Measurements from ENCODE around the gene FDX1. TPM values are rescaled to one million over a fixed set of nuclear protein-coding genes. Genes with fewer than 3 reads are reported as not detected.

FDX1 gene
- total RNA-seq, 1 experiment from 2014 or later = 29.9 TPM

GRCh38 chr11:110471371-110471770, 41.6 kb downstream of the FDX1 start:
- BruUV-seq (replicated peaks) = no TSS peak
- no peak overlapping the region for H3K27ac Mint-ChIP-seq (ENCODE audit: unreplicated experiment)
- Histone ChIP-seq H3K36me3 (ENCODE audit: control insufficient read depth, insufficient read depth, low read length) (no peaks in the 10 kb centered on the region), H3K4me1 (no peaks in the 10 kb centered on the region), H3K27me3 (replicated peaks; ENCODE audit: control insufficient read depth, insufficient read depth, low read length) (no peaks in the 10 kb centered on the region), H3K9me3 (no peaks in the 10 kb centered on the region), H3K4me3 (ENCODE audit: low read depth, low read length) (no peak overlapping the region)
- CTCF ChIA-PET = no interaction called here
- no peaks in the 10 kb centered on the region for H3K27me3 Mint-ChIP-seq (ENCODE audit: insufficient read depth, unreplicated experiment)
- no peaks in the 10 kb centered on the region for H3K9me3 Mint-ChIP-seq (ENCODE audit: unreplicated experiment)
- no peak overlapping the region for H3K4me3 Mint-ChIP-seq (ENCODE audit: unreplicated experiment)
- no peaks in the 10 kb centered on the region for H3K4me1 Mint-ChIP-seq (ENCODE audit: low read depth, unreplicated experiment)
- no peak for TF ChIP-seq CTCF (IDR thresholded peaks at IDR 0.05; ENCODE audit: insufficient read depth in 1 of 2, low read depth in 1 of 2, low read length in 1 of 2, severe bottlenecking in 1 of 2, unreplicated experiment in 1 of 2)
- POLR2A ChIA-PET = no interaction called here
- H3K36me3 Mint-ChIP-seq (ENCODE audit: insufficient read depth, unreplicated experiment) = no peaks in the 10 kb centered on the region
- DNase-seq = no peak
- intact Hi-C loops (cut with micrococcal nuclease; ENCODE audit: unreplicated experiment) = loop anchor here (5.0 kb wide), 1 partner anchor 96 kb away; no protein-coding TSS in a partner anchor

GRCh38 chr11:110472858-110473257, 43.1 kb downstream of the FDX1 start:
- POLR2A ChIA-PET = no interaction called here
- no peaks in the 10 kb centered on the region for H3K9me3 ChIP-seq
- CTCF ChIA-PET = no interaction called here
- BruUV-seq (replicated peaks) = no TSS peak
- H3K27me3 ChIP-seq (replicated peaks; ENCODE audit: control insufficient read depth, insufficient read depth, low read length) = no peaks in the 10 kb centered on the region
- TF ChIP-seq CTCF (IDR thresholded peaks at IDR 0.05; ENCODE audit: insufficient read depth in 1 of 2, low read depth in 1 of 2, low read length in 1 of 2, severe bottlenecking in 1 of 2, unreplicated experiment in 1 of 2) = no peak
- Mint-ChIP-seq H3K27me3 (ENCODE audit: insufficient read depth, unreplicated experiment) (no peaks in the 10 kb centered on the region), H3K9me3 (ENCODE audit: unreplicated experiment) (no peaks in the 10 kb centered on the region), H3K4me3 (ENCODE audit: unreplicated experiment) (no peak overlapping the region), H3K27ac (ENCODE audit: unreplicated experiment) (no peak overlapping the region), H3K4me1 (ENCODE audit: low read depth, unreplicated experiment) (no peaks in the 10 kb centered on the region), H3K36me3 (ENCODE audit: insufficient read depth, unreplicated experiment) (no peaks in the 10 kb centered on the region)
- DNase-seq = no peak
- no peak overlapping the region for H3K4me3 ChIP-seq (ENCODE audit: low read depth, low read length)
- intact Hi-C loops (cut with micrococcal nuclease; ENCODE audit: unreplicated experiment) = loop anchor here (5.0 kb wide), 1 partner anchor 94 kb away; no protein-coding TSS in a partner anchor
- no peaks in the 10 kb centered on the region for H3K36me3 ChIP-seq (ENCODE audit: control insufficient read depth, insufficient read depth, low read length)
- no peaks in the 10 kb centered on the region for H3K4me1 ChIP-seq

GRCh38 chr11:110473706-110474105, 44.0 kb downstream of the FDX1 start:
- no peak for DNase-seq
- no peak overlapping the region for H3K27ac Mint-ChIP-seq (ENCODE audit: unreplicated experiment)
- no peaks in the 10 kb centered on the region for H3K4me1 ChIP-seq
- no peaks in the 10 kb centered on the region for H3K27me3 Mint-ChIP-seq (ENCODE audit: insufficient read depth, unreplicated experiment)
- H3K36me3 Mint-ChIP-seq (ENCODE audit: insufficient read depth, unreplicated experiment) = no peaks in the 10 kb centered on the region
- POLR2A ChIA-PET = interaction anchor here (0.6 kb wide), 1 partner anchor 336 kb away, joined by 3 read pairs; no protein-coding TSS in a partner anchor
- H3K36me3 ChIP-seq (ENCODE audit: control insufficient read depth, insufficient read depth, low read length) = no peaks in the 10 kb centered on the region
- H3K4me3 Mint-ChIP-seq (ENCODE audit: unreplicated experiment) = no peak overlapping the region
- H3K4me3 ChIP-seq (ENCODE audit: low read depth, low read length) = no peak overlapping the region
- no peaks in the 10 kb centered on the region for H3K9me3 Mint-ChIP-seq (ENCODE audit: unreplicated experiment)
- intact Hi-C loops (cut with micrococcal nuclease; ENCODE audit: unreplicated experiment) = loop anchor here (5.0 kb wide), 1 partner anchor 94 kb away; no protein-coding TSS in a partner anchor
- no peaks in the 10 kb centered on the region for H3K9me3 ChIP-seq
- CTCF ChIA-PET = no interaction called here
- H3K27me3 ChIP-seq (replicated peaks; ENCODE audit: control insufficient read depth, insufficient read depth, low read length) = no peaks in the 10 kb centered on the region
- TF ChIP-seq CTCF (IDR thresholded peaks at IDR 0.05; ENCODE audit: insufficient read depth in 1 of 2, low read depth in 1 of 2, low read length in 1 of 2, severe bottlenecking in 1 of 2, unreplicated experiment in 1 of 2) = no peak
- H3K4me1 Mint-ChIP-seq (ENCODE audit: low read depth, unreplicated experiment) = no peaks in the 10 kb centered on the region
- BruUV-seq (replicated peaks) = no TSS peak

Data from Caco-2 (cell line).